HUES64 (cell line): Measurements from ENCODE around the gene NKPD1.
A peak's percentile ranks its signal among the peaks of the same experiment; 100 is the strongest.

ENCODE experiments used
- H3K27ac ChIP-seq: 2 replicates; pipeline ENCODE4 v1.7.0; 2013; ENCODE audit warnings: low read depth, low read length, inconsistent platforms
- H3K27me3 ChIP-seq: 2 replicates; pipeline ENCODE4 v1.6.1; 2013; ENCODE audit warnings: mild to moderate bottlenecking, low read length; ENCODE audit not compliant: insufficient read depth
- H3K36me3 ChIP-seq: 2 replicates; pipeline ENCODE4 v1.6.1; 2013; ENCODE audit warnings: mild to moderate bottlenecking, low read length; ENCODE audit not compliant: insufficient read depth
- H3K4me1 ChIP-seq: 2 replicates; pipeline ENCODE4 v1.6.1; 2013; ENCODE audit warnings: mild to moderate bottlenecking, low read length, moderate library complexity; ENCODE audit not compliant: insufficient read depth
- H3K4me3 ChIP-seq: 2 replicates; pipeline ENCODE4 v1.5.1; 2013; ENCODE audit warnings: mild to moderate bottlenecking, low read length, moderate library complexity
- H3K9ac ChIP-seq: 2 replicates; pipeline ENCODE4 v1.6.1; 2013; ENCODE audit warnings: mild to moderate bottlenecking, low read depth, low read length
- H3K9me3 ChIP-seq: 2 replicates; pipeline ENCODE4 v1.6.1; 2013; ENCODE audit warnings: low read depth, low read length; ENCODE audit not compliant: insufficient read depth
- WGBS: fragments of 150-250, 120-280 bp; methylation state at CpG from one replicate; pipeline ENCODE4 v1.1.7; 2013; ENCODE audit warnings: missing lambda C conversion rate; 5-methylcytosine and 5-hydroxymethylcytosine counted together

NKPD1 gene

DNA sequence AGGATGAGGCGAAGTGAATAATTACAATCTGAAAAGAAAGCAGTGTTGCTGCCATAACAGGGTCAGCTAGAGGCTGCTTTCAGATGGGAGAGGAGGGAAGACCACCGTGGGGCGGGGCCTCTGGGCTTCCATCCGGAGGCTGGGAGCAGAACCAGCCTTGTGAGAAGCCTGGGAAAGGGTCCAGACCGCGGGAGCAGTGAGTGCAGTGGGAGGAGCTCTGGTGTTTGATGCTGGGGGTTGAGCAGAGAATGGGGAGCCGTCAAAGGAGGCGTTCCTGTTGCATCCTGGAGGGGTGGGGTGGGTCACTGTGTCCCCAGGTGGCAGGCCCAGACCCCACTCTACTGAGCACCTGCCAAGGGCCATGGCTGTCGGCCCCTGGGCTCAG is 18.1 kb downstream of the NKPD1 start:
- no peaks in the 10 kb centered on the region for H3K9me3 ChIP-seq
- H3K27ac ChIP-seq: no peak overlapping the region
- H3K4me3 ChIP-seq: no peak overlapping the region
- peaks cover 4% of the 10 kb centered on the region; the same call in 1 of the 2 replicates for H3K4me1 ChIP-seq
- WGBS: 91% methylated on average over 9 of the region's 9 CpGs
- peaks cover 18% of the 10 kb centered on the region for H3K36me3 ChIP-seq
- no peaks in the 10 kb centered on the region for H3K27me3 ChIP-seq
- no peak overlapping the region for H3K9ac ChIP-seq

GRCh38 chr19:45142016-45142725 is 18.6 kb downstream of the NKPD1 start:
- Histone ChIP-seq H3K36me3 (peaks cover 18% of the 10 kb centered on the region), H3K9ac (no peak overlapping the region), H3K27me3 (no peaks in the 10 kb centered on the region), H3K27ac (no peak overlapping the region), H3K9me3 (no peaks in the 10 kb centered on the region), H3K4me3 (no peak overlapping the region), H3K4me1 (peaks cover 5% of the 10 kb centered on the region; the same call in 1 of the 2 replicates)
- WGBS: 94% methylated on average over 33 of the region's 33 CpGs

DNA sequence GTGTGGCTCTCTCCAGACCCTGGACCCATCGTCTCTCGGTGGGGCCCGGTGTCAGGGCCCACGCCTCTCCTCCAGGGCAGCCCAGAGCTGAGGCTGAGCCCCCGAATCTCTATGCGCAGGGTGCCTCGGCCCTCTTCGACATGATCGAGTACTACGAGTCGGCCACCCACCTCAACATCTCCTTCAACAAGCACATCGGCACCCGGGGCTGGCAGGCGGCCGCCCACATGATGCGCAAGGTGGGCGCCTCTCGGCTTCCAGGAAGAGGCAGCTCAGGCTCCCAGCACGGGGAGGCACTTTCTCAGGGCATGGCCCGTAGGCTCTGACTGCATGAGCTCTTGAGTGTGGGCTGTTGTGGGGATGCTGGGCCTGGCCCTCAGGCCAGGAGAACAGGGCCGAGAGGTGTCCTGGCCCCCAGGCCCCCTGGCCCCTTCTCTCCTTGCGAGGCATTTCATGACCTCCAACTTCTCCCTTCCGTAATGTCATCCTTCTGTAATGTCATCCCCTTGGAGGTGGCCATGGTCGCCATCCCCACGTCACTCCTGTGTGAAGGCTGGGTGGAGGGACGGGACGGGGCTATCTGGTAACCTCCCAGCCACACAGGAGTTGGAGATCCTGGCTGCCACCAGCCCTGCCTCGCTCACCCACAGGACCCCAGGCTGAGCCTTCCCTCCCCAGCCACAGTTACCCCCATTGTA is 19.4 kb downstream of the NKPD1 start:
- Histone ChIP-seq H3K27me3 (no peaks in the 10 kb centered on the region), H3K4me1 (peaks cover 6% of the 10 kb centered on the region; the same call in 1 of the 2 replicates), H3K9me3 (no peaks in the 10 kb centered on the region), H3K9ac (no peak overlapping the region), H3K36me3 (peaks cover 18% of the 10 kb centered on the region), H3K27ac (no peak overlapping the region), H3K4me3 (no peak overlapping the region)
- 94% methylated on average over 28 of the region's 28 CpGs for WGBS

- Histone ChIP-seq H3K36me3 (peaks cover 18% of the 10 kb centered on the region), H3K4me1 (peaks cover 11% of the 10 kb centered on the region), H3K27ac (no peak overlapping the region)
These were observed 20.2 kb downstream of the NKPD1 start for GRCh38 chr19:45140533-45140932.

GRCh38 chr19:45140144-45140503 is 20.7 kb downstream of the NKPD1 start:
- no peak overlapping the region for H3K27ac ChIP-seq
- H3K36me3 ChIP-seq: peaks cover 18% of the 10 kb centered on the region
- H3K9ac ChIP-seq: no peak overlapping the region
- WGBS: 95% methylated on average over 8 of the region's 8 CpGs
- H3K27me3 ChIP-seq: no peaks in the 10 kb centered on the region
- no peaks in the 10 kb centered on the region for H3K9me3 ChIP-seq
- H3K4me1 ChIP-seq: peaks cover 11% of the 10 kb centered on the region
- no peak overlapping the region for H3K4me3 ChIP-seq

More at GRCh38 chr19:45140533-45140932, 20.2 kb downstream of the NKPD1 start:
- Histone ChIP-seq H3K9ac (no peak overlapping the region), H3K9me3 (no peaks in the 10 kb centered on the region), H3K4me3 (no peak overlapping the region), H3K27me3 (no peaks in the 10 kb centered on the region)
- 95% methylated on average over 11 of the region's 11 CpGs for WGBS

- H3K4me1 ChIP-seq: peaks cover 11% of the 10 kb centered on the region
- no peaks in the 10 kb centered on the region for H3K27me3 ChIP-seq
- H3K27ac ChIP-seq: no peak overlapping the region
- H3K4me3 ChIP-seq: no peak overlapping the region
- no peaks in the 10 kb centered on the region for H3K9me3 ChIP-seq
- 95% methylated on average over 24 of the region's 24 CpGs for WGBS
- peaks cover 18% of the 10 kb centered on the region for H3K36me3 ChIP-seq
- H3K9ac ChIP-seq: no peak overlapping the region; the same call in 1 of the 2 replicates
These were observed 21.3 kb downstream of the NKPD1 start for GRCh38 chr19:45139286-45140143.

GRCh38 chr19:45138303-45138751 is 22.5 kb downstream of the NKPD1 start:
- Histone ChIP-seq H3K36me3 (peaks cover 18% of the 10 kb centered on the region; the same call in 1 of the 2 replicates), H3K27me3 (no peaks in the 10 kb centered on the region), H3K4me1 (peaks cover 11% of the 10 kb centered on the region), H3K4me3 (no peak overlapping the region), H3K9ac (no peak overlapping the region), H3K9me3 (no peaks in the 10 kb centered on the region), H3K27ac (no peak overlapping the region)
- WGBS: 89% methylated on average over 11 of the region's 11 CpGs

DNA sequence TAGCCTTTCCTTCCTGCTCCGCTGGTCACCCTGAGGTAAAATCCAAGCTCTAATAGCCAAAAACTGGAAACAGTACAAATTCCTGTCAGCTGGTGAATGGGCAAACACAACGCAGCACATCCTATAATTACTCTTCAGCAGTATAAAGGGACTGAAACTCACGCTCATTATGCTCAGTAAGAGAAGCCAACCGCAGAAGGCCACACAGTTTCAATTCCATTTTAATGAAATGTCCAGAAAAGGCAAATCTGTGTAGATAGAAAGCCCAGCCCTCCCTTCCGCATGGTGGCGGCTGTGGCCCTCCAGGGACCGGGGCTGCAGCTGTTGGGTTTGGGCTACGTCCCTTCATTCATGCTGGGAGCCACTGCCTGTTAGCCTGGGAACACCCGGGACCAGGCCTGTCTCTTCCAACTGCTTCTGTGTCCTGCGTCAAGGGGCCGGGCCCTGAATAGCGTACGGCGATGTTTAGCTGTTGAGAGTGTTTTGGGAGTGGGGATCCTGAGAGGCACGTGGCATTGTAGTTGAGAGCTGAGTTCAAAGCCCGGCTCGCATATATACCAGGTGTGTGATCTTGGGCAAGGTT is 23.5 kb downstream of the NKPD1 start:
- 0 out of 2 replicates have a peak overlapping the region, but pooled peaks have one; percentile 21 for H3K9ac ChIP-seq
- WGBS: 94% methylated on average over 17 of the region's 17 CpGs
- H3K27me3 ChIP-seq: no peaks in the 10 kb centered on the region
- H3K4me3 ChIP-seq: no peak overlapping the region
- H3K9me3 ChIP-seq: no peaks in the 10 kb centered on the region
- no peak overlapping the region for H3K27ac ChIP-seq
- peaks cover 11% of the 10 kb centered on the region for H3K4me1 ChIP-seq
- H3K36me3 ChIP-seq: peaks cover 9% of the 10 kb centered on the region; the same call in 1 of the 2 replicates

DNA sequence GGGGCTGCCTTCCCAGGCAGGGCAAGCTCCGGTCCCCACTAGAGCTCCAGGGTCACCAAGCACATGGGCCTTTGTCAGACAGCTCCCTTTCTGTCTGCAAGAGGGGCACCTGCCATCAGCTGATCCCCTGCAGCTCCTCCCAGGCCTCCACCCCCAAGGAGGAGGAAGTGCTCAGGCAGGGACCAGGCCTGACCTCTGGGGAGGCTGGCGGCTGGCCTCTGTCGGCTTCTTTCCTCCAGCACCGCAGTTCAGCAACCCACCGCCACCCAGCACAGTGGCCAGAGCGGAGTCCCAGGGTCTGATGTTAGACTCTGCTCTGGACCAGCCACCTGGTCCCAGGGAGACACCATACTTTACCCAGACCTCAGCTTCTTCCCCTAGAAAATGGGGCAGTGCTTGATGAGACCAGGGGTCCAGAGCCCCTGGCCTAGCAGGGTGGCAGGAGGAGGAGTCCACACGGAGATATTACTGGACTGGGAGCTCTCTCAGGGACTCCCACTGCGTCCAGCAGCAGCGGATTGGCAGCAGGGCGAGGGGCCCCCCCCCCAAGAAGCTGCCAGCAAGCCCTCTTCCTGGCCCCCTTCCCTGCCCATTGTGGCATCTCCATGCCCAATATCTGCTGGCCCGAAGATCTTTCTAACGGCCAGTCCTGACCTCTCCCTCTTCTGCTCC is 24.1 kb downstream of the NKPD1 start:
- WGBS: 87% methylated on average over 12 of the region's 12 CpGs
- Histone ChIP-seq H3K9me3 (no peaks in the 10 kb centered on the region), H3K27ac (peak overlapping the region; percentile 13; the same call in 1 of the 2 replicates), H3K4me1 (peaks cover 11% of the 10 kb centered on the region), H3K4me3 (no peak overlapping the region), H3K9ac (peak overlapping the region; percentile 21; the same call in 1 of the 2 replicates), H3K36me3 (0 out of 2 replicates have a peak, but pooled peaks cover 4% of the 10 kb centered on the region), H3K27me3 (no peaks in the 10 kb centered on the region)

- H3K4me3 ChIP-seq: no peak overlapping the region
- no peaks in the 10 kb centered on the region for H3K36me3 ChIP-seq
- WGBS: 96% methylated on average over 21 of the region's 21 CpGs
- no peaks in the 10 kb centered on the region for H3K27me3 ChIP-seq
- H3K4me1 ChIP-seq: peaks cover 17% of the 10 kb centered on the region
- no peaks in the 10 kb centered on the region for H3K9me3 ChIP-seq
- no peak overlapping the region for H3K9ac ChIP-seq
- H3K27ac ChIP-seq: no peak overlapping the region
These were observed 25.5 kb downstream of the NKPD1 start for GRCh38 chr19:45135176-45135885.
